Activated naive CD4-positive, alpha-beta T cell treated with anti-CD3 and anti-CD28 coated beads for 36 hours (primary cell): ENCODE results near the gene IL36RN. TPM values are rescaled to one million over a fixed set of nuclear protein-coding genes. Genes with fewer than 3 reads are reported as not detected.

Experiments
- CTCF ChIA-PET: fragments of 350-600 bp; sonication (Branson Sonifier 250); formaldehyde crosslinking; loops from one replicate; lab custom pipeline; 2021; ENCODE audit warnings: antibody characterized with exemption; lab: Charles Lee
- DNase-seq: peaks from one replicate; pipeline ENCODE4 v3.0.0-alpha.2; 2020
- H3K27ac Mint-ChIP-seq: one replicate; pipeline ENCODE4 v1.8.0; 2021; ENCODE audit warnings: mild to moderate bottlenecking, mixed read lengths
- H3K27me3 Mint-ChIP-seq: one replicate; pipeline ENCODE4 v1.8.0; 2021; ENCODE audit warnings: low read depth, mixed read lengths
- H3K36me3 Mint-ChIP-seq: one replicate; pipeline ENCODE4 v1.8.0; 2021; ENCODE audit warnings: low read depth, mixed read lengths
- H3K4me1 Mint-ChIP-seq: one replicate; pipeline ENCODE4 v1.8.0; 2021; ENCODE audit warnings: low read depth, mixed read lengths
- H3K4me3 Mint-ChIP-seq: one replicate; pipeline ENCODE4 v1.8.0; 2021; ENCODE audit warnings: mild to moderate bottlenecking, moderate library complexity, mixed read lengths
- H3K9me3 Mint-ChIP-seq: one replicate; pipeline ENCODE4 v1.8.0; 2021; ENCODE audit warnings: mixed read lengths
- intact Hi-C: fragments of 100-400 bp; cut with micrococcal nuclease; formaldehyde crosslinking; loops from one replicate; pipeline ENCODE4 v1.15.1; 2023
- total RNA-seq, 2 experiments: library from RNA; stranded (reverse); gene quantifications; one replicate each; pipeline ENCODE4 v1.2.3, GENCODE V29; 2021

Gene IL36RN
- total RNA-seq, 2 experiments from 2014 or later: not detected

GRCh38 chr2:113053666-113054065, 5.3 kb upstream of the IL36RN start:
- Mint-ChIP-seq H3K4me3 (no peak overlapping the region), H3K36me3 (peaks cover 13% of the 10 kb centered on the region), H3K27ac (no peak overlapping the region), H3K4me1 (peaks cover 13% of the 10 kb centered on the region), H3K27me3 (no peaks in the 10 kb centered on the region), H3K9me3 (peaks cover 27% of the 10 kb centered on the region)
- intact Hi-C loops: no loop called here
- CTCF ChIA-PET: no interaction called here
- DNase-seq: no peak

GRCh38 chr2:113054066-113054465, 4.9 kb upstream of the IL36RN start:
- H3K27me3 Mint-ChIP-seq: no peaks in the 10 kb centered on the region
- peaks cover 27% of the 10 kb centered on the region for H3K9me3 Mint-ChIP-seq
- peaks cover 13% of the 10 kb centered on the region for H3K4me1 Mint-ChIP-seq
- no peak for DNase-seq
- CTCF ChIA-PET: interaction anchor here (0.6 kb wide), 1 partner anchor 53 kb away, joined by 3 read pairs; no protein-coding TSS in a partner anchor
- H3K27ac Mint-ChIP-seq: no peak overlapping the region
- H3K4me3 Mint-ChIP-seq: no peak overlapping the region
- intact Hi-C loops: no loop called here
- peaks cover 13% of the 10 kb centered on the region for H3K36me3 Mint-ChIP-seq

GRCh38 chr2:113056521-113056920, 2.5 kb upstream of the IL36RN start:
- Mint-ChIP-seq H3K27me3 (no peaks in the 10 kb centered on the region), H3K36me3 (peaks cover 13% of the 10 kb centered on the region), H3K9me3 (peaks cover 26% of the 10 kb centered on the region), H3K27ac (peak overlapping the region; percentile 77), H3K4me3 (no peak overlapping the region), H3K4me1 (peaks cover 13% of the 10 kb centered on the region)
- intact Hi-C loops: loop anchor here (5.0 kb wide), 1 partner anchor 59 kb away; no protein-coding TSS in a partner anchor
- CTCF ChIA-PET: interaction anchor here (0.7 to 1.2 kb wide), 3 partner anchors 22 to 165 kb away, joined by 3 to 4 read pairs (median 4); no protein-coding TSS in a partner anchor
- DNase-seq: peak; percentile 10

- CTCF ChIA-PET: interaction anchor here (0.7 to 1.2 kb wide), 3 partner anchors 21 to 165 kb away, joined by 3 to 4 read pairs (median 4); no protein-coding TSS in a partner anchor
Measured at GRCh38 chr2:113057117-113057516, 1.9 kb upstream of the IL36RN start.

GRCh38 chr2:113058411-113058994, 495 bp upstream of the IL36RN start:
- Mint-ChIP-seq H3K9me3 (peaks cover 26% of the 10 kb centered on the region), H3K4me3 (no peak overlapping the region), H3K36me3 (peaks cover 11% of the 10 kb centered on the region), H3K27me3 (no peaks in the 10 kb centered on the region), H3K4me1 (peaks cover 13% of the 10 kb centered on the region), H3K27ac (no peak overlapping the region)
- CTCF ChIA-PET: interaction anchor here (1.7 kb wide), 1 partner anchor 22 kb away, joined by 4 read pairs; no protein-coding TSS in a partner anchor
- no peak for DNase-seq
- intact Hi-C loops: loop anchor here (5.0 kb wide), 1 partner anchor 61 kb away; no protein-coding TSS in a partner anchor

More at GRCh38 chr2:113057117-113057516, 1.9 kb upstream of the IL36RN start:
- intact Hi-C loops: loop anchor here (5.0 kb wide), 1 partner anchor 60 kb away; no protein-coding TSS in a partner anchor
- Mint-ChIP-seq H3K36me3 (peaks cover 13% of the 10 kb centered on the region), H3K4me3 (no peak overlapping the region), H3K27me3 (no peaks in the 10 kb centered on the region), H3K9me3 (peaks cover 26% of the 10 kb centered on the region), H3K27ac (no peak overlapping the region), H3K4me1 (peaks cover 13% of the 10 kb centered on the region)
- DNase-seq: no peak

GRCh38 chr2:113060396-113060795, 1.4 kb downstream of the IL36RN start:
- no peak overlapping the region for H3K27ac Mint-ChIP-seq
- no peak overlapping the region for H3K4me3 Mint-ChIP-seq
- CTCF ChIA-PET: no interaction called here
- intact Hi-C loops: no loop called here
- no peaks in the 10 kb centered on the region for H3K27me3 Mint-ChIP-seq
- no peak for DNase-seq
- H3K4me1 Mint-ChIP-seq: peaks cover 11% of the 10 kb centered on the region
- H3K9me3 Mint-ChIP-seq: peaks cover 11% of the 10 kb centered on the region
- peaks cover 10% of the 10 kb centered on the region for H3K36me3 Mint-ChIP-seq

- no peaks in the 10 kb centered on the region for H3K27me3 Mint-ChIP-seq
- H3K27ac Mint-ChIP-seq: no peak overlapping the region
- no peak for DNase-seq
- H3K9me3 Mint-ChIP-seq: peaks cover 7% of the 10 kb centered on the region
- CTCF ChIA-PET: no interaction called here
- intact Hi-C loops: no loop called here
- peaks cover 11% of the 10 kb centered on the region for H3K4me1 Mint-ChIP-seq
- peaks cover 6% of the 10 kb centered on the region for H3K36me3 Mint-ChIP-seq
- H3K4me3 Mint-ChIP-seq: no peak overlapping the region
Measured at GRCh38 chr2:113060796-113061195, 1.8 kb downstream of the IL36RN start.

GRCh38 chr2:113061241-113061640, 2.2 kb downstream of the IL36RN start:
- no peaks in the 10 kb centered on the region for H3K27me3 Mint-ChIP-seq
- CTCF ChIA-PET: no interaction called here
- H3K36me3 Mint-ChIP-seq: peaks cover 2% of the 10 kb centered on the region
- DNase-seq: no peak
- peaks cover 2% of the 10 kb centered on the region for H3K9me3 Mint-ChIP-seq
- intact Hi-C loops: no loop called here
- H3K27ac Mint-ChIP-seq: no peak overlapping the region
- H3K4me3 Mint-ChIP-seq: no peak overlapping the region
- H3K4me1 Mint-ChIP-seq: peaks cover 9% of the 10 kb centered on the region

- H3K4me3 Mint-ChIP-seq: no peak overlapping the region
- H3K4me1 Mint-ChIP-seq: peaks cover 3% of the 10 kb centered on the region
- CTCF ChIA-PET: interaction anchor here (1.1 kb wide), 1 partner anchor 75 kb away, joined by 3 read pairs; no protein-coding TSS in a partner anchor
- DNase-seq: no peak
- no peaks in the 10 kb centered on the region for H3K9me3 Mint-ChIP-seq
- intact Hi-C loops: no loop called here
- no peak overlapping the region for H3K27ac Mint-ChIP-seq
- no peaks in the 10 kb centered on the region for H3K36me3 Mint-ChIP-seq
- no peaks in the 10 kb centered on the region for H3K27me3 Mint-ChIP-seq
Measured at GRCh38 chr2:113061896-113062770, 3.1 kb downstream of the IL36RN start.

GRCh38 chr2:113064281-113064680, 5.3 kb downstream of the IL36RN start:
- Mint-ChIP-seq H3K36me3 (no peaks in the 10 kb centered on the region), H3K27me3 (no peaks in the 10 kb centered on the region), H3K9me3 (no peaks in the 10 kb centered on the region), H3K4me3 (no peak overlapping the region), H3K27ac (no peak overlapping the region), H3K4me1 (no peaks in the 10 kb centered on the region)
- intact Hi-C loops: no loop called here
- DNase-seq: no peak
- CTCF ChIA-PET: interaction anchor here (0.8 to 1.5 kb wide), 4 partner anchors 14 to 306 kb away, joined by 3 to 4 read pairs (median 3); no protein-coding TSS in a partner anchor

- Mint-ChIP-seq H3K4me3 (no peak overlapping the region), H3K27me3 (no peaks in the 10 kb centered on the region), H3K4me1 (no peaks in the 10 kb centered on the region), H3K36me3 (no peaks in the 10 kb centered on the region), H3K9me3 (no peaks in the 10 kb centered on the region), H3K27ac (no peak overlapping the region)
- intact Hi-C loops: no loop called here
- DNase-seq: no peak
- CTCF ChIA-PET: interaction anchor here (1.2 to 1.5 kb wide), 2 partner anchors 14 to 134 kb away, joined by 3 to 4 read pairs; no protein-coding TSS in a partner anchor
Measured at GRCh38 chr2:113064898-113065297, 5.9 kb downstream of the IL36RN start.

GRCh38 chr2:113067681-113068080, 8.7 kb downstream of the IL36RN start, which contains the start of gene IL1F10:
Gene IL1F10, plus strand, starts transcription at chr2:113067970. Its CDS starts 4,769 bp downstream, at chr2:113072739.
- intact Hi-C loops: no loop called here
- H3K27ac Mint-ChIP-seq: no peak within 1 kb of the TSS
- no peaks in the 10 kb centered on the region for H3K36me3 Mint-ChIP-seq
- CTCF ChIA-PET: interaction anchor here (1.3 kb wide), 1 partner anchor 13 kb away, joined by 4 read pairs; no protein-coding TSS in a partner anchor
- no peak for DNase-seq
- H3K4me1 Mint-ChIP-seq: no peaks in the 10 kb centered on the region
- no peak within 1 kb of the TSS for H3K4me3 Mint-ChIP-seq
- H3K9me3 Mint-ChIP-seq: no peaks in the 10 kb centered on the region
- no peaks in the 10 kb centered on the region for H3K27me3 Mint-ChIP-seq
